ENCODE data around the gene FOXL2NB. TPM values are rescaled to one million over a fixed set of nuclear protein-coding genes. Genes with fewer than 3 reads are reported as not detected.

FOXL2NB gene
- total RNA-seq, 4 donors from 2014 or later, result not detected

- Histone ChIP-seq H3K4me1 (no peaks in the 10 kb centered on the region), H3K27me3 (no peaks in the 10 kb centered on the region), H3K36me3 (no peaks in the 10 kb centered on the region), H3K27ac (no peak overlapping the region), H3K4me3 (replicated peaks in 1 of 3) (no peak overlapping the region), H3K9me3 (no peaks in the 10 kb centered on the region)
- TF ChIP-seq POLR2A (IDR thresholded peaks at IDR 0.05), result no peak
- TF ChIP-seq CTCF (IDR thresholded peaks at IDR 0.05), result no peak
- no peak for DNase-seq
- WGBS, 2 donors, result 84 to 85% methylated on average over 5 of the region's 5 CpGs
- intact Hi-C loops (cut with DNase I), result no loop called here
Measured at GRCh38 chr3:138972941-138973340, 25.9 kb downstream of the FOXL2NB start.

GRCh38 chr3:138974462-138974861, 27.4 kb downstream of the FOXL2NB start:
- DNase-seq, result no peak
- TF ChIP-seq POLR2A (IDR thresholded peaks at IDR 0.05) (no peak), CTCF (IDR thresholded peaks at IDR 0.05) (no peak)
- H3K27ac ChIP-seq, result no peak overlapping the region
- H3K9me3 ChIP-seq, result no peaks in the 10 kb centered on the region
- no peaks in the 10 kb centered on the region for H3K4me1 ChIP-seq
- intact Hi-C loops (cut with DNase I), result no loop called here
- no peaks in the 10 kb centered on the region for H3K36me3 ChIP-seq
- H3K4me3 ChIP-seq (replicated peaks in 1 of 3), result no peak overlapping the region
- no peaks in the 10 kb centered on the region for H3K27me3 ChIP-seq
- WGBS, 2 donors, result 78 to 83% methylated on average over 5 of the region's 5 CpGs

GRCh38 chr3:138975351-138975750, 28.3 kb downstream of the FOXL2NB start:
- no peak overlapping the region for H3K4me3 ChIP-seq (replicated peaks in 1 of 3)
- no peak for TF ChIP-seq POLR2A (IDR thresholded peaks at IDR 0.05)
- no peak for TF ChIP-seq CTCF (IDR thresholded peaks at IDR 0.05)
- no peaks in the 10 kb centered on the region for H3K4me1 ChIP-seq
- no peak overlapping the region for H3K27ac ChIP-seq
- intact Hi-C loops (cut with DNase I), result no loop called here
- H3K36me3 ChIP-seq, result no peaks in the 10 kb centered on the region
- WGBS, 2 donors, result 75 to 87% methylated on average over 5 to 8 of the region's 8 CpGs
- no peaks in the 10 kb centered on the region for H3K9me3 ChIP-seq
- no peak for DNase-seq
- H3K27me3 ChIP-seq, result no peaks in the 10 kb centered on the region

GRCh38 chr3:138976047-138976446, 29.0 kb downstream of the FOXL2NB start:
- no peak for DNase-seq
- Histone ChIP-seq H3K4me3 (replicated peaks in 1 of 3) (no peak overlapping the region), H3K27me3 (no peaks in the 10 kb centered on the region), H3K9me3 (no peaks in the 10 kb centered on the region), H3K36me3 (no peaks in the 10 kb centered on the region), H3K4me1 (no peaks in the 10 kb centered on the region), H3K27ac (no peak overlapping the region)
- TF ChIP-seq POLR2A (IDR thresholded peaks at IDR 0.05) (no peak), CTCF (IDR thresholded peaks at IDR 0.05) (no peak)
- intact Hi-C loops (cut with DNase I), result no loop called here

GRCh38 chr3:138984816-138985215, 37.8 kb downstream of the FOXL2NB start:
- Histone ChIP-seq H3K27ac (no peak overlapping the region), H3K27me3 (no peaks in the 10 kb centered on the region), H3K4me1 (no peaks in the 10 kb centered on the region), H3K36me3 (no peaks in the 10 kb centered on the region), H3K4me3 (replicated peaks in 1 of 3) (no peak overlapping the region), H3K9me3 (no peaks in the 10 kb centered on the region)
- WGBS, 2 donors, result 47 to 67% methylated on average over 3 of the region's 3 CpGs
- TF ChIP-seq POLR2A (IDR thresholded peaks at IDR 0.05), result no peak
- no peak for TF ChIP-seq CTCF (IDR thresholded peaks at IDR 0.05)
- no peak for DNase-seq
- intact Hi-C loops (cut with DNase I), result no loop called here
